Endothelial cell of umbilical vein (primary cell): Measurements from ENCODE around the gene MEGF10.

Experiments
- EZH2 ChIP-seq: IDR thresholded peaks from 2 replicates; pipeline ENCODE4 v1.6.1; 2012; ENCODE audit warnings: borderline replicate concordance, low read depth, mild to moderate bottlenecking, moderate library complexity, low read length, inconsistent platforms; ENCODE audit not compliant: severe bottlenecking
- MYC ChIP-seq: IDR thresholded peaks from one replicate; pipeline ENCODE4 v1.6.1; 2011; ENCODE audit warnings: mild to moderate bottlenecking, low read depth, low read length
- POLR2A ChIP-seq: IDR thresholded peaks from 2 replicates; pipeline ENCODE4 v1.6.1; 2012; ENCODE audit warnings: low read depth, mild to moderate bottlenecking, control low read depth, low read length
- POLR2AphosphoS5 ChIP-seq: IDR thresholded peaks from 2 replicates; pipeline ENCODE4 v1.6.1; 2012; ENCODE audit warnings: low read depth, mild to moderate bottlenecking, control low read depth, low read length, moderate library complexity; ENCODE audit not compliant: insufficient read depth
- TF ChIP-seq, protein P1 (sequence below), 2 donors: IDR thresholded peaks; 1 replicate in 1 of 2; 2 replicates in 1 of 2; pipeline ENCODE4 v1.5.1; 2011; ENCODE audit warnings: low read length in 2 of 2, mild to moderate bottlenecking in 2 of 2, moderate library complexity in 2 of 2, control low read depth in 1 of 2, inconsistent platforms in 1 of 2, low read depth in 1 of 2; ENCODE audit not compliant: insufficient read depth in 1 of 2; ENCODE audit errors: extremely low read depth in 1 of 2
- TF ChIP-seq, protein P2 (sequence below): IDR thresholded peaks from 2 replicates; pipeline ENCODE4 v1.6.1; 2011; ENCODE audit not compliant: insufficient read depth, insufficient read length

- no peak for TF ChIP-seq POLR2A
- no peak for TF ChIP-seq EZH2
- TF ChIP-seq, protein P1, sequence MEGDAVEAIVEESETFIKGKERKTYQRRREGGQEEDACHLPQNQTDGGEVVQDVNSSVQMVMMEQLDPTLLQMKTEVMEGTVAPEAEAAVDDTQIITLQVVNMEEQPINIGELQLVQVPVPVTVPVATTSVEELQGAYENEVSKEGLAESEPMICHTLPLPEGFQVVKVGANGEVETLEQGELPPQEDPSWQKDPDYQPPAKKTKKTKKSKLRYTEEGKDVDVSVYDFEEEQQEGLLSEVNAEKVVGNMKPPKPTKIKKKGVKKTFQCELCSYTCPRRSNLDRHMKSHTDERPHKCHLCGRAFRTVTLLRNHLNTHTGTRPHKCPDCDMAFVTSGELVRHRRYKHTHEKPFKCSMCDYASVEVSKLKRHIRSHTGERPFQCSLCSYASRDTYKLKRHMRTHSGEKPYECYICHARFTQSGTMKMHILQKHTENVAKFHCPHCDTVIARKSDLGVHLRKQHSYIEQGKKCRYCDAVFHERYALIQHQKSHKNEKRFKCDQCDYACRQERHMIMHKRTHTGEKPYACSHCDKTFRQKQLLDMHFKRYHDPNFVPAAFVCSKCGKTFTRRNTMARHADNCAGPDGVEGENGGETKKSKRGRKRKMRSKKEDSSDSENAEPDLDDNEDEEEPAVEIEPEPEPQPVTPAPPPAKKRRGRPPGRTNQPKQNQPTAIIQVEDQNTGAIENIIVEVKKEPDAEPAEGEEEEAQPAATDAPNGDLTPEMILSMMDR (IDR thresholded peaks at IDR 0.05; ENCODE audit: extremely low read depth in 1 of 2, insufficient read depth in 1 of 2, low read depth in 1 of 2, low read length in 2 of 2) = peak; percentile 47 to 54
- no peak for TF ChIP-seq MYC
- no peak for TF ChIP-seq POLR2AphosphoS5
- TF ChIP-seq, protein P2, sequence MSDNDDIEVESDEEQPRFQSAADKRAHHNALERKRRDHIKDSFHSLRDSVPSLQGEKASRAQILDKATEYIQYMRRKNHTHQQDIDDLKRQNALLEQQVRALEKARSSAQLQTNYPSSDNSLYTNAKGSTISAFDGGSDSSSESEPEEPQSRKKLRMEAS = no peak
Measured at GRCh38 chr5:127492854-127493738, 202.5 kb downstream of the MEGF10 start.
